GM23248 (cell line): ENCODE data around the gene LRRN4CL. TPM values are rescaled to one million over a fixed set of nuclear protein-coding genes. Genes with fewer than 3 reads are reported as not detected.

Experiments used
- DNase-seq: peaks from one replicate; pipeline ENCODE4 v3.0.0-alpha.2; 2015
- H2AFZ ChIP-seq: fragments of 200-600 bp; sonication (generic); 2 replicates; pipeline ENCODE4 v1.6.1; 2016; ENCODE audit warnings: antibody characterized with exemption
- H3F3A ChIP-seq: fragments of 200-600 bp; sonication (generic); 2 replicates; pipeline ENCODE4 v1.6.1; 2016; ENCODE audit warnings: mild to moderate bottlenecking, antibody characterized with exemption, mixed run types; ENCODE audit not compliant: insufficient read depth
- H3K27ac ChIP-seq: fragments of 200-600 bp; sonication (generic); 2 replicates; pipeline ENCODE4 v1.5.1; 2016; ENCODE audit warnings: mild to moderate bottlenecking
- H3K27me3 ChIP-seq: fragments of 200-600 bp; sonication (generic); replicated peaks from 2 replicates; pipeline ENCODE4 v1.6.1; 2016; ENCODE audit warnings: mild to moderate bottlenecking; ENCODE audit not compliant: insufficient read depth
- H3K36me3 ChIP-seq: fragments of 200-600 bp; sonication (generic); 2 replicates; pipeline ENCODE4 v1.6.1; 2016; ENCODE audit warnings: low read depth, mild to moderate bottlenecking
- H3K4me1 ChIP-seq: fragments of 200-600 bp; sonication (generic); 2 replicates; pipeline ENCODE4 v1.6.1; 2016; ENCODE audit warnings: mild to moderate bottlenecking; ENCODE audit not compliant: insufficient read depth
- H3K4me2 ChIP-seq: fragments of 200-600 bp; sonication (generic); one replicate; pipeline ENCODE4 v1.6.1; 2016; ENCODE audit warnings: mild to moderate bottlenecking; ENCODE audit not compliant: unreplicated experiment
- H3K4me3 ChIP-seq: fragments of 200-600 bp; sonication (generic); 2 replicates; pipeline ENCODE4 v1.5.1; 2016; ENCODE audit warnings: mild to moderate bottlenecking
- H3K79me2 ChIP-seq: fragments of 200-600 bp; sonication (generic); 2 replicates; pipeline ENCODE4 v1.6.1; 2016; ENCODE audit warnings: mild to moderate bottlenecking; ENCODE audit not compliant: insufficient read depth
- H3K9ac ChIP-seq: fragments of 200-600 bp; sonication (generic); 2 replicates; pipeline ENCODE4 v1.6.1; 2016; ENCODE audit warnings: mild to moderate bottlenecking
- H3K9me2 ChIP-seq: fragments of 200-600 bp; sonication (generic); 2 replicates; pipeline ENCODE4 v1.6.1; 2016; ENCODE audit warnings: mixed run types, mild to moderate bottlenecking, moderate library complexity; ENCODE audit not compliant: insufficient read depth
- H3K9me3 ChIP-seq: fragments of 200-600 bp; sonication (generic); one replicate; pipeline ENCODE4 v1.6.1; 2017; ENCODE audit warnings: low read depth
- H4K20me1 ChIP-seq: fragments of 200-600 bp; sonication (generic); 2 replicates; pipeline ENCODE4 v1.6.0; 2016; ENCODE audit not compliant: insufficient read depth
- EZH2 ChIP-seq: fragments of 200-600 bp; sonication (generic); IDR thresholded peaks from 2 replicates; pipeline ENCODE4 v1.6.1; 2018; ENCODE audit warnings: antibody characterized with exemption, mild to moderate bottlenecking; ENCODE audit not compliant: insufficient read depth, poor library complexity, severe bottlenecking
- EZH2phosphoT487 ChIP-seq: fragments of 200-600 bp; sonication (generic); IDR thresholded peaks from 2 replicates; pipeline ENCODE4 v1.6.1; 2018; ENCODE audit warnings: antibody characterized with exemption, moderate library complexity, mild to moderate bottlenecking, low read depth; ENCODE audit not compliant: insufficient read depth
- WGBS, 2 experiments: methylation state at CpG; one replicate each; pipeline ENCODE4 v1.1.6; 2015 to 2017; ENCODE audit warnings: low lambda C conversion rate in 2 of 2, low coverage in 1 of 2; ENCODE audit errors: missing lambda C conversion rate in 2 of 2; 5-methylcytosine and 5-hydroxymethylcytosine counted together
- in situ Hi-C: fragments of 300-500 bp; cut with MboI; formaldehyde crosslinking; loops from 2 replicates; pipeline ENCODE4 v1.15.0; 2020
- polyA plus RNA-seq: library from polyadenylated mRNA; unstranded; fragments of >200 nt; fragmentation: Nextera tagmentation; extraction: Ambion mirVana; gene quantifications from 2 replicates; pipeline ENCODE4 v1.2.1, GENCODE V29; 2016
- total RNA-seq: library from RNA; depleted of rRNA; stranded (reverse); fragments of >200 nt; shearing (Covaris generic); gene quantifications from 2 replicates; pipeline ENCODE4 v1.2.3, GENCODE V29; 2014

The LRRN4CL gene
- total and polyA plus RNA-seq, 2 experiments from 2014 or later: 2.3 to 6.9 TPM

DNA sequence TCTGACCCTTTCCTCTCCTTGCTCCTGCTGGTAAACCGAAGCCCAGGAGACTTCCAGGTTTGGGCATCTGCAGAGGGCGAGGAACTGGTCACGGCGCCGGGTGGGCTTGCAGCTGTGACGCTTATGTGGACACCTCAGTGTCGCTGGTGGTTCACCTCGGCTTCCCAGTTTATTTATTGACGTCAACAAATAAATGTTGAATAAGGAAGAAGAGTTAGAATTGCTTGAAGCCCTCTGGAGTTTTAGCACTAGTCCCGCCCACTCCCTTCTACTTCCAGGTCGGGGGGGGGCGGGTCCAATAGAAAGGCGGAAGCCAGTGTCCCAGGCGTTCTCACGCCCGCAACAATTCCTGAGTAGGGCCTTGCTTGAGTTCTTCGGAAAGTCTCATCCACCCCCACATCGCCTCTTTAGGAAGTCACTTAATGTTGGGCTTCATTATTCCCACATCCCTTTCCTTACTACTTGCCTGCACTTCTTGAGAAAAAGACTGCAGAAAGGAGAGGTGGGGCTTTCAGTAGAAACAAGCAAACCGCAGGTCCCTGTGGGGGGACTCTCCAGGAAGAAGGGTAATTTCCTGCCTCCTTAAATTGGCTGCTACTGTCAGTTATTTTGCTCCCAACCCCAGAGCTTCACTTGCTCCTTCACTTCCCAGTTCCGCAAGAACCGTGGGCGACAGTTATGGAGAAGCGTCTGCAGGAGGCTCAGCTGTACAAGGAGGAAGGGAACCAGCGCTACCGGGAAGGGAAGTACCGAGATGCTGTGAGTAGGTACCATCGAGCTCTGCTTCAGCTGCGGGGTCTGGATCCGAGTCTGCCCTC, 39.0 kb upstream of the LRRN4CL start, which contains the start of gene TTC9C:
TSS of gene TTC9C (plus strand) at position 316 of the 818 bp plus-strand sequence. CDS start at position 679, 363 bp downstream.
- WGBS, 2 experiments: 0 to 1% methylated on average over 29 of the region's 29 CpGs

DNA sequence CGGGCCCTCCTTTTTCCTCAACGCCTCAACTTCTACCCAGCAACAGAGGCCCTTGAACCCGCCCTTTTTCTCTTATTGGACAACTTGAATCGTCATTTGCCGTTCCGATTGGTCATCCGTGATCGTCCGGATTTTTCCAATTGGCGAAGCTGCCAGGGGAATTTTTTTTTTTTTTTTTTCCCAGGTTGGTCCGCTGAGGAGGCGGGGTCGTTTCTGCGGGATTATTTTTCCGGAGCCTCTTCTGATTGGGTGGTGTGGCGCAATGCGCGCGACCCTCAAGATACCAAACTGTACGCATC, 38.5 kb upstream of the LRRN4CL start:
- Histone ChIP-seq H3F3A (peaks cover 45% of the 10 kb centered on the region), H3K27me3 (no peaks in the 10 kb centered on the region), H2AFZ (peak overlapping the region; percentile 97), H3K4me2 (peak overlapping the region; percentile 92), H3K9ac (peak overlapping the region; percentile 92), H3K4me3 (peak overlapping the region; percentile 88), H4K20me1 (peaks cover 13% of the 10 kb centered on the region; the same call in 1 of the 2 replicates), H3K36me3 (peaks cover 12% of the 10 kb centered on the region), H3K9me2 (no peaks in the 10 kb centered on the region), H3K4me1 (peaks cover 21% of the 10 kb centered on the region), H3K9me3 (no peaks in the 10 kb centered on the region), H3K27ac (peak overlapping the region; percentile 95), H3K79me2 (peaks cover 83% of the 10 kb centered on the region)
- peak; percentile 99 for DNase-seq
- TF ChIP-seq EZH2: no peak
- TF ChIP-seq EZH2phosphoT487: no peak
- 0 to 1% methylated on average over 20 of the region's 20 CpGs for WGBS, 2 experiments
- in situ Hi-C loops: no loop called here

More for the DNA sequence above, 39.0 kb upstream of the LRRN4CL start, which contains the start of gene TTC9C:
- Histone ChIP-seq H3K4me3 (peak within 1 kb of the TSS; percentile 88), H3F3A (peaks cover 44% of the 10 kb centered on the region), H3K4me2 (peak within 1 kb of the TSS; percentile 93), H3K27me3 (no peaks in the 10 kb centered on the region), H3K4me1 (peaks cover 21% of the 10 kb centered on the region), H4K20me1 (peaks cover 13% of the 10 kb centered on the region; the same call in 1 of the 2 replicates), H3K79me2 (peaks cover 83% of the 10 kb centered on the region), H3K36me3 (peaks cover 10% of the 10 kb centered on the region), H3K27ac (peak within 1 kb of the TSS; percentile 95), H2AFZ (peak within 1 kb of the TSS; percentile 97), H3K9ac (peak within 1 kb of the TSS; percentile 92), H3K9me3 (no peaks in the 10 kb centered on the region), H3K9me2 (no peaks in the 10 kb centered on the region)
- in situ Hi-C loops: no loop called here
- TF ChIP-seq EZH2phosphoT487 (no peak), EZH2 (no peak)
- peak; percentile 98 for DNase-seq

GRCh38 chr11:62727165-62727871, 38.0 kb upstream of the LRRN4CL start, which contains the start of gene HNRNPUL2:
Gene HNRNPUL2, minus strand, starts transcription at chr11:62727457. Its CDS starts 301 bp downstream, at chr11:62727156.
- peak within 1 kb of the TSS; percentile 88 for H3K4me3 ChIP-seq
- H3K9me2 ChIP-seq: no peaks in the 10 kb centered on the region
- H3K79me2 ChIP-seq: peaks cover 83% of the 10 kb centered on the region
- WGBS, 2 experiments: 1% methylated on average over 50 to 71 of the region's 72 CpGs
- H3K9me3 ChIP-seq: no peaks in the 10 kb centered on the region
- peaks cover 21% of the 10 kb centered on the region for H3K4me1 ChIP-seq
- no peaks in the 10 kb centered on the region for H3K27me3 ChIP-seq
- peak within 1 kb of the TSS; percentile 97 for H2AFZ ChIP-seq
- no peak for TF ChIP-seq EZH2phosphoT487
- TF ChIP-seq EZH2: no peak
- DNase-seq: peak; percentile 100
- peaks cover 45% of the 10 kb centered on the region for H3F3A ChIP-seq
- peaks cover 17% of the 10 kb centered on the region for H3K36me3 ChIP-seq
- H3K4me2 ChIP-seq: peak within 1 kb of the TSS; percentile 93
- peaks cover 13% of the 10 kb centered on the region; the same call in 1 of the 2 replicates for H4K20me1 ChIP-seq
- H3K27ac ChIP-seq: peak within 1 kb of the TSS; percentile 95
- peak within 1 kb of the TSS; percentile 92 for H3K9ac ChIP-seq
- in situ Hi-C loops: no loop called here

DNA sequence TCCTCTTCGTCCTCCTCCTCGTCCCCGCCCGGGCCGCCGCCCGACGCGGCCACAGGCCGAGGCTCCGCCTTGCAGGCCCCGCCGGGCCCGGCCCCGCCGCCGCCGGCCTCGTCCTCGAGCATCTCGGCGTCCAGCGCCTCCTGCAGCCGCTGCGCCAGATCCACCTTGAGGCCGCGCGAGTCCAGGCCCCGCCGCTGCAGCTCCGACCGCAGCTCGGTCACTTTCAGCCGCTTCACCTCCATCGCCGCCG, 37.5 kb upstream of the LRRN4CL start:
- Histone ChIP-seq H3K4me2 (peak overlapping the region; percentile 93), H3K9ac (peak overlapping the region; percentile 92), H4K20me1 (peaks cover 13% of the 10 kb centered on the region; the same call in 1 of the 2 replicates), H3K4me1 (peaks cover 21% of the 10 kb centered on the region), H3K36me3 (peaks cover 21% of the 10 kb centered on the region), H2AFZ (peak overlapping the region; percentile 65; the same call in 1 of the 2 replicates), H3K9me3 (no peaks in the 10 kb centered on the region), H3K4me3 (peak overlapping the region; percentile 88), H3F3A (peaks cover 45% of the 10 kb centered on the region), H3K79me2 (peaks cover 83% of the 10 kb centered on the region), H3K27ac (peak overlapping the region; percentile 95), H3K27me3 (no peaks in the 10 kb centered on the region), H3K9me2 (no peaks in the 10 kb centered on the region)
- WGBS, 2 experiments: 3% methylated on average over 8 to 37 of the region's 37 CpGs
- in situ Hi-C loops: no loop called here
- TF ChIP-seq EZH2phosphoT487 (no peak), EZH2 (no peak)
- no peak for DNase-seq
